ENCODE results near the gene METTL8.

DNA sequence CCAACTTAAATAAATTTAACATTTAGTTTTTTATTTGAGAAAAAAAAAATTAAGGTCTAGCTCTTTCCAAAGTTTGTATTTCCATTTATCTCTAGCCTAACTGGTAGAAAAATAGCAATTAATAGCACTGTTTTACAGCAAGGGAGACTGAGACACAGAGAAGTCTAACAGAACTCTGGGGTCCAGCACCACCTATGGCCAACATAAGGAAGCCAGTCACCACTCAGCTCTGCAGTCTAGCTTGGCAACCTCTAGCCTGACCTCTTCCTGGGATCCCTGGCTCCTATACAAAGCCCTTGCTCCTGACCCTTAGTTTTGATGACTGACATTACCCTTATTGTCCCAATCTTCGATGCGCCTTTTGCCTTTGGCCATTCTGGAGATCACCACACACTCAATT lies 159.0 kb downstream of the METTL8 start:
- TF ChIP-seq SP1 (IDR thresholded peaks at IDR 0.05) (no peak), BHLHE40 (IDR thresholded peaks at IDR 0.05; ENCODE audit: borderline replicate concordance) (no peak)

All from HEK293T (cell line).